Measurements from ENCODE around the gene CFAP299. TPM values are rescaled to one million over a fixed set of nuclear protein-coding genes. Genes with fewer than 3 reads are reported as not detected.
"Not testable (repeated sequence)": the region's sequence is repeated elsewhere in the genome, so short reads cannot be mapped to it uniquely, and the experiment has no call there.

Gene CFAP299
- polyA plus RNA-seq, 2 of the 4 experiments (the other 2 are of a cell fraction) = not detected

DNA sequence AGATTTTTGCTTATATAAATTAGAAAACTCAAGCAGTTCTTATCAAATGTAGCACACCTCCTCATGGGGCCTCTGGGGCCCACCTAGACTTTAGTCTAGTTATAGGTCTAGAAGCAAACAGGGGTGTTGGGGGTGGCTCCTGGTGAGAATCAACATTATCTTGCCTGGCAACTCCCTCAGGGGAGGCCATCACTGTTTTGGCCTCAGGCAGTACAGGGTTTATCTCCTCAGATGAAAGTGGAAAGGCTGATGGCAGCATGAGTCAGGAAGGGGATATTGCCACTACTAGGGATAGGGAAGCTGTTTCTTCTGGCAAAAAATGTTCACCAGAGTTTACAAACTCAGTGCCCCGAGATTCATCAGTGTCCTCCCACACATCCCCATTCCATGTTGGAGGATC lies 462.6 kb downstream of the CFAP299 start:
- WGBS (ENCODE audit: missing lambda C conversion rate) = 0% methylated on average over 1 of the region's 1 CpG
- H3K4me1 ChIP-seq = no peaks in the 10 kb centered on the region
- H3K4me2 ChIP-seq = no peak overlapping the region
- H3K4me3 ChIP-seq = no peak overlapping the region
- no peak for ATAC-seq
- POLR2A ChIA-PET = no interaction called here
- H3K9me3 ChIP-seq = no peaks in the 10 kb centered on the region
- no peak for FAIRE-seq
- CTCF ChIA-PET = interaction anchor here (1.2 kb wide), 1 partner anchor 25 kb away, joined by 3 read pairs; no protein-coding TSS in a partner anchor
- no peak for DNase-seq (ENCODE audit: low read depth in 1 of 2, low spot score in 1 of 2)
- TF ChIP-seq RAD21 (conservative IDR thresholded peaks at IDR 0.05 in 1 of 2, IDR thresholded peaks at IDR 0.05 in 1 of 2) (no peak), PHF8 (IDR thresholded peaks at IDR 0.05; ENCODE audit: borderline replicate concordance, low read depth) (no peak), ZSCAN20 (CRISPR knock-in tag; IDR thresholded peaks at IDR 0.05) (no peak), RCOR1 (IDR thresholded peaks at IDR 0.05; ENCODE audit: low read depth, low read length) (no peak), EP300 (IDR thresholded peaks at IDR 0.05) (no peak), POLR2A (IDR thresholded peaks at IDR 0.05; ENCODE audit: low read length) (no peak), CHD2 (IDR thresholded peaks at IDR 0.05; ENCODE audit: low read length, partially characterized antibody) (no peak), MAZ (IDR thresholded peaks at IDR 0.05; ENCODE audit: borderline replicate concordance, low read depth, low read length) (no peak), EHMT2 (IDR thresholded peaks at IDR 0.05; ENCODE audit: low read depth) (no peak), CBX8 (IDR thresholded peaks at IDR 0.05) (no peak), TFCP2L1 (CRISPR knock-in tag; IDR thresholded peaks at IDR 0.05) (no peak), HOXB13 (CRISPR knock-in tag; IDR thresholded peaks at IDR 0.05; ENCODE audit: low read depth) (no peak), MAFK (IDR thresholded peaks at IDR 0.05; ENCODE audit: partially characterized antibody) (no peak), BHLHE40 (IDR thresholded peaks at IDR 0.05; ENCODE audit: low read depth, low read length) (no peak)
- TF ChIP-seq, protein P1, sequence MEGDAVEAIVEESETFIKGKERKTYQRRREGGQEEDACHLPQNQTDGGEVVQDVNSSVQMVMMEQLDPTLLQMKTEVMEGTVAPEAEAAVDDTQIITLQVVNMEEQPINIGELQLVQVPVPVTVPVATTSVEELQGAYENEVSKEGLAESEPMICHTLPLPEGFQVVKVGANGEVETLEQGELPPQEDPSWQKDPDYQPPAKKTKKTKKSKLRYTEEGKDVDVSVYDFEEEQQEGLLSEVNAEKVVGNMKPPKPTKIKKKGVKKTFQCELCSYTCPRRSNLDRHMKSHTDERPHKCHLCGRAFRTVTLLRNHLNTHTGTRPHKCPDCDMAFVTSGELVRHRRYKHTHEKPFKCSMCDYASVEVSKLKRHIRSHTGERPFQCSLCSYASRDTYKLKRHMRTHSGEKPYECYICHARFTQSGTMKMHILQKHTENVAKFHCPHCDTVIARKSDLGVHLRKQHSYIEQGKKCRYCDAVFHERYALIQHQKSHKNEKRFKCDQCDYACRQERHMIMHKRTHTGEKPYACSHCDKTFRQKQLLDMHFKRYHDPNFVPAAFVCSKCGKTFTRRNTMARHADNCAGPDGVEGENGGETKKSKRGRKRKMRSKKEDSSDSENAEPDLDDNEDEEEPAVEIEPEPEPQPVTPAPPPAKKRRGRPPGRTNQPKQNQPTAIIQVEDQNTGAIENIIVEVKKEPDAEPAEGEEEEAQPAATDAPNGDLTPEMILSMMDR (IDR thresholded peaks at IDR 0.05) = no peak
- TF ChIP-seq, protein P2, sequence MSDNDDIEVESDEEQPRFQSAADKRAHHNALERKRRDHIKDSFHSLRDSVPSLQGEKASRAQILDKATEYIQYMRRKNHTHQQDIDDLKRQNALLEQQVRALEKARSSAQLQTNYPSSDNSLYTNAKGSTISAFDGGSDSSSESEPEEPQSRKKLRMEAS (IDR thresholded peaks at IDR 0.05) = no peak
- TF ChIP-seq, protein P3, sequence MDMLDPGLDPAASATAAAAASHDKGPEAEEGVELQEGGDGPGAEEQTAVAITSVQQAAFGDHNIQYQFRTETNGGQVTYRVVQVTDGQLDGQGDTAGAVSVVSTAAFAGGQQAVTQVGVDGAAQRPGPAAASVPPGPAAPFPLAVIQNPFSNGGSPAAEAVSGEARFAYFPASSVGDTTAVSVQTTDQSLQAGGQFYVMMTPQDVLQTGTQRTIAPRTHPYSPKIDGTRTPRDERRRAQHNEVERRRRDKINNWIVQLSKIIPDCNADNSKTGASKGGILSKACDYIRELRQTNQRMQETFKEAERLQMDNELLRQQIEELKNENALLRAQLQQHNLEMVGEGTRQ (IDR thresholded peaks at IDR 0.05) = no peak
- TF ChIP-seq, protein P4, sequence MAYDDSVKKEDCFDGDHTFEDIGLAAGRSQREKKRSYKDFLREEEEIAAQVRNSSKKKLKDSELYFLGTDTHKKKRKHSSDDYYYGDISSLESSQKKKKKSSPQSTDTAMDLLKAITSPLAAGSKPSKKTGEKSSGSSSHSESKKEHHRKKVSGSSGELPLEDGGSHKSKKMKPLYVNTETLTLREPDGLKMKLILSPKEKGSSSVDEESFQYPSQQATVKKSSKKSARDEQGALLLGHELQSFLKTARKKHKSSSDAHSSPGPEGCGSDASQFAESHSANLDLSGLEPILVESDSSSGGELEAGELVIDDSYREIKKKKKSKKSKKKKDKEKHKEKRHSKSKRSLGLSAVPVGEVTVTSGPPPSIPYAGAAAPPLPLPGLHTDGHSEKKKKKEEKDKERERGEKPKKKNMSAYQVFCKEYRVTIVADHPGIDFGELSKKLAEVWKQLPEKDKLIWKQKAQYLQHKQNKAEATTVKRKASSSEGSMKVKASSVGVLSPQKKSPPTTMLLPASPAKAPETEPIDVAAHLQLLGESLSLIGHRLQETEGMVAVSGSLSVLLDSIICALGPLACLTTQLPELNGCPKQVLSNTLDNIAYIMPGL (CRISPR knock-in tag; IDR thresholded peaks at IDR 0.05; ENCODE audit: borderline replicate concordance) = no peak
- no peak overlapping the region for H3K27ac ChIP-seq

DNA sequence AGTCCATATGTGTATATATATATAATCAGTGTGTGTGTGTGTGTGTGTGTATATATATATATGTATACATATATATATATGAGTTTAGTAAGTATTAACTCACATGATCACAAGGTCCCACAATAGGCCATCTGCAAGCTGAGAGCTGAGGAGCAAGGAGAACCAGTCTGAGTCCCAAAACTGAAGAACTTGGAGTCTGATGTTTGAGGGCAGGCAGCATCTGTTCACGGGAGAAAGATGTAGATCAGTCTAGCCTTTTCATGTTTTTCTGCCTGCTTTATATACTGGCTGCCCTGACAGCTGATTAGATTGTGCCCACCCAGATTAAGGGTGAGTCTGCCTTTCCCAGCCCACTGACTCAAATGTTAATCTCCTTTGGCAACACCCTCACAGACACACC lies 465.2 kb downstream of the CFAP299 start:
- H3K27ac ChIP-seq; ATAC-seq; H3K4me3 ChIP-seq; CTCF ChIA-PET; DNase-seq (ENCODE audit: low read depth in 1 of 2, low spot score in 1 of 2); H3K4me2 ChIP-seq; H3K9me3 ChIP-seq; H3K4me1 ChIP-seq; FAIRE-seq; POLR2A ChIA-PET: not testable (repeated sequence)
- WGBS (ENCODE audit: missing lambda C conversion rate) = 35% methylated on average over 1 of the region's 1 CpG

DNA sequence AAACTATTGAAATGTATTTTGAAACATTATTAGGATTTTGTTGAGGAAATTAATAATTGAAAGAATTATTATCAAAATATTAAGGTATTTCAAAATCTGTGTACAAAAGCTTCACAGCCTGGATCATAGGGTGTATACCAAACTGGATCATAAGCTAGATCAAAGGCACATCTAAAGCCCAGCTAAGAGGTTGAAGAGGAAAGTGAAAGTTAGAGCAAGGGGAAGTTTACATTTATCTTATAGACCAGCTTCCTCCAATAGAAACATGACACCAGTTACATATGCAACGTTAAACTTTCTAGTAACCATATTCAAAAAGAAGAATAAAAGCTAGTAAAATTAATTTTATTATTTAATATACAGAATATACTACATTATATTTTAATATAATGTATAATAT lies 467.8 kb downstream of the CFAP299 start:
- no peak for TF ChIP-seq TP53 (CRISPR knock-in tag; IDR thresholded peaks at IDR 0.05)
- TF ChIP-seq, protein P5, sequence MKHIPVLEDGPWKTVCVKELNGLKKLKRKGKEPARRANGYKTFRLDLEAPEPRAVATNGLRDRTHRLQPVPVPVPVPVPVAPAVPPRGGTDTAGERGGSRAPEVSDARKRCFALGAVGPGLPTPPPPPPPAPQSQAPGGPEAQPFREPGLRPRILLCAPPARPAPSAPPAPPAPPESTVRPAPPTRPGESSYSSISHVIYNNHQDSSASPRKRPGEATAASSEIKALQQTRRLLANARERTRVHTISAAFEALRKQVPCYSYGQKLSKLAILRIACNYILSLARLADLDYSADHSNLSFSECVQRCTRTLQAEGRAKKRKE (CRISPR knock-in tag; IDR thresholded peaks at IDR 0.05; ENCODE audit: low read depth) = no peak
- TF ChIP-seq, protein P6, sequence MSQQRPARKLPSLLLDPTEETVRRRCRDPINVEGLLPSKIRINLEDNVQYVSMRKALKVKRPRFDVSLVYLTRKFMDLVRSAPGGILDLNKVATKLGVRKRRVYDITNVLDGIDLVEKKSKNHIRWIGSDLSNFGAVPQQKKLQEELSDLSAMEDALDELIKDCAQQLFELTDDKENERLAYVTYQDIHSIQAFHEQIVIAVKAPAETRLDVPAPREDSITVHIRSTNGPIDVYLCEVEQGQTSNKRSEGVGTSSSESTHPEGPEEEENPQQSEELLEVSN (IDR thresholded peaks at IDR 0.05; ENCODE audit: borderline replicate concordance, low read depth) = no peak
- TF ChIP-seq ESRRA (IDR thresholded peaks at IDR 0.05; ENCODE audit: borderline replicate concordance, low read length) = no peak
- no peak for TF ChIP-seq FOSL2 (IDR thresholded peaks at IDR 0.05)
- TF ChIP-seq FOSL2 (CRISPR knock-in tag; IDR thresholded peaks at IDR 0.05) = no peak
- TF ChIP-seq, protein P2 (IDR thresholded peaks at IDR 0.05) = no peak
- FAIRE-seq = no peak
- H3K4me3 ChIP-seq = no peak overlapping the region
- ATAC-seq = no peak
- ChIA-PET CTCF (no interaction called here), POLR2A (no interaction called here)
- DNase-seq (ENCODE audit: low read depth in 1 of 2, low spot score in 1 of 2) = no peak
- 14% methylated on average over 1 of the region's 1 CpG for WGBS (ENCODE audit: missing lambda C conversion rate)
- H3K9me3 ChIP-seq = no peaks in the 10 kb centered on the region
- H3K27ac ChIP-seq = no peak overlapping the region
- no peaks in the 10 kb centered on the region for H3K4me1 ChIP-seq
- no peak overlapping the region for H3K4me2 ChIP-seq

All from A549 (cell line).